CD14-positive monocyte (primary cell): ENCODE results near the gene LZTS2. TPM values are rescaled to one million over a fixed set of nuclear protein-coding genes. Genes with fewer than 3 reads are reported as not detected.

Experiments
- DNase-seq, 3 donors: peaks; one replicate each; pipeline ENCODE4 v3.0.0-alpha.2; 2011 to 2022
- H2AFZ ChIP-seq: 2 replicates; pipeline ENCODE4 v1.6.0; 2012; ENCODE audit warnings: mild to moderate bottlenecking, low read depth, low read length, inconsistent platforms; ENCODE audit not compliant: insufficient read depth, poor library complexity, severe bottlenecking
- H3K27ac ChIP-seq, 2 donors: 1 replicate in 1 of 2; 2 replicates in 1 of 2; pipeline ENCODE4 v1.5.1; 2012 to 2013; ENCODE audit warnings: low read length in 2 of 2, control low read depth in 1 of 2, inconsistent platforms in 1 of 2, low read depth in 1 of 2, mild to moderate bottlenecking in 1 of 2
- H3K27me3 ChIP-seq, 2 donors: one replicate each; pipeline versions ENCODE4 v1.6.0 to v1.6.1; 2011 to 2013; ENCODE audit warnings: low read length in 2 of 2; ENCODE audit not compliant: control insufficient read depth in 2 of 2, insufficient read depth in 2 of 2
- H3K36me3 ChIP-seq, 2 donors: replicated peaks in 1 of 2; 1 replicate in 1 of 2; 2 replicates in 1 of 2; pipeline versions ENCODE4 v1.5.1 to v1.6.1; 2012 to 2013; ENCODE audit warnings: low read length in 2 of 2, control low read depth in 1 of 2, inconsistent platforms in 1 of 2, mild to moderate bottlenecking in 1 of 2; ENCODE audit not compliant: insufficient read depth in 2 of 2, control insufficient read depth in 1 of 2
- H3K4me1 ChIP-seq, 2 donors: 1 replicate in 1 of 2; 2 replicates in 1 of 2; pipeline versions ENCODE4 v1.5.1 to v1.6.1; 2012 to 2013; ENCODE audit warnings: low read length in 2 of 2, control low read depth in 1 of 2, inconsistent platforms in 1 of 2, mild to moderate bottlenecking in 1 of 2, moderate library complexity in 1 of 2; ENCODE audit not compliant: insufficient read depth in 2 of 2, control insufficient read depth in 1 of 2
- H3K4me2 ChIP-seq: replicated peaks from 2 replicates; pipeline ENCODE3; 2012; ENCODE audit warnings: low read length, moderate library complexity, mild to moderate bottlenecking; ENCODE audit not compliant: poor library complexity, severe bottlenecking; ENCODE audit errors: extremely low read depth
- H3K4me3 ChIP-seq, 3 experiments: fragments of 200-600 bp in 1 of 3; sonication (generic) in 1 of 3; replicated peaks in 1 of 3; 1 replicate in 2 of 3; 2 replicates in 1 of 3; pipeline ENCODE4 v1.5.1; 2011 to 2013; ENCODE audit warnings: low read length in 3 of 3, mild to moderate bottlenecking in 3 of 3, control low read depth in 2 of 3, low read depth in 2 of 3, inconsistent platforms in 1 of 3, moderate library complexity in 1 of 3
- H3K79me2 ChIP-seq: 2 replicates; pipeline ENCODE4 v1.6.0; 2012; ENCODE audit warnings: mild to moderate bottlenecking, control low read depth, inconsistent platforms, low read length, moderate library complexity; ENCODE audit not compliant: insufficient read depth
- H3K9ac ChIP-seq: 2 replicates; pipeline ENCODE4 v1.6.0; 2017; ENCODE audit warnings: low read length, mild to moderate bottlenecking; ENCODE audit not compliant: insufficient read depth, poor library complexity, severe bottlenecking
- H3K9me3 ChIP-seq, 2 donors: replicated peaks in 1 of 2; 1 replicate in 1 of 2; 2 replicates in 1 of 2; pipeline versions ENCODE4 v1.5.1 to v1.6.1; 2012 to 2013; ENCODE audit warnings: low read length in 2 of 2, control low read depth in 1 of 2; ENCODE audit not compliant: control insufficient read depth in 1 of 2, insufficient read depth in 1 of 2
- H4K20me1 ChIP-seq: 2 replicates; pipeline ENCODE4 v1.6.0; 2012; ENCODE audit warnings: mild to moderate bottlenecking, low read length, control low read depth, moderate library complexity; ENCODE audit not compliant: insufficient read depth
- H3K27ac Mint-ChIP-seq, 7 donors: one replicate each; pipeline ENCODE4 v1.8.0; 2020; ENCODE audit warnings: mild to moderate bottlenecking in 7 of 7, mixed read lengths in 7 of 7, moderate library complexity in 6 of 7, inconsistent platforms in 2 of 7
- H3K27me3 Mint-ChIP-seq, 3 donors: one replicate each; pipeline ENCODE4 v1.8.0; 2021 to 2022; ENCODE audit warnings: low read depth in 3 of 3, mild to moderate bottlenecking in 3 of 3, mixed read lengths in 3 of 3, moderate library complexity in 3 of 3, inconsistent platforms in 1 of 3
- H3K36me3 Mint-ChIP-seq, 2 donors: one replicate each; pipeline ENCODE4 v1.8.0; 2020; ENCODE audit warnings: mixed read lengths in 2 of 2, inconsistent platforms in 1 of 2, mild to moderate bottlenecking in 1 of 2
- H3K4me1 Mint-ChIP-seq: one replicate; pipeline ENCODE4 v1.8.0; 2020; ENCODE audit warnings: mild to moderate bottlenecking, mixed read lengths
- H3K4me3 Mint-ChIP-seq, 2 donors: one replicate each; pipeline ENCODE4 v1.8.0; 2020; ENCODE audit warnings: mild to moderate bottlenecking in 2 of 2, mixed read lengths in 2 of 2, moderate library complexity in 1 of 2
- H3K9me3 Mint-ChIP-seq, 7 donors: one replicate each; pipeline ENCODE4 v1.8.0; 2020 to 2022; ENCODE audit warnings: mixed read lengths in 7 of 7, mild to moderate bottlenecking in 6 of 7, moderate library complexity in 6 of 7, inconsistent platforms in 2 of 7
- CTCF ChIP-seq: fragments of 200-600 bp; IDR thresholded peaks from one replicate; pipeline ENCODE4 v1.8.0; 2022; ENCODE audit warnings: antibody characterized with exemption, mild to moderate bottlenecking
- WGBS: methylation state at CpG from one replicate; pipeline ENCODE4 v1.1.5; 2013; ENCODE audit warnings: missing lambda C conversion rate; ENCODE audit not compliant: insufficient coverage; 5-methylcytosine and 5-hydroxymethylcytosine counted together
- intact Hi-C, 2 donors: fragments of 100-400 bp; cut with micrococcal nuclease; formaldehyde crosslinking; loops; one replicate each; pipeline versions ENCODE4 v1.15.0 to v1.15.1; 2023
- polyA plus RNA-seq, 3 donors: library from polyadenylated mRNA; depleted of rRNA in 1 of 3; unstranded in 2 of 3; stranded (reverse) in 1 of 3; fragments of 300-500 nt in 2 of 3; fragments of >200 nt in 1 of 3; fragmentation: Illumina TruSeq in 2 of 3; gene quantifications; 1 replicate in 2 of 3; 2 replicates in 1 of 3; pipeline ENCODE4 v1.2.3, GENCODE V29; 2012 to 2021

LZTS2 gene
- polyA plus RNA-seq, 3 donors = 2.8 to 9.2 (median 3.3) TPM

GRCh38 chr10:101035314-101035713, 35.7 kb downstream of the LZTS2 start:
- Histone ChIP-seq H4K20me1 (peaks cover 17% of the 10 kb centered on the region), H3K4me2 (no peak overlapping the region), H2AFZ (no peak overlapping the region), H3K27me3 (no peaks in the 10 kb centered on the region), H3K36me3 (peaks cover 51 to 60% of the 10 kb centered on the region in 2 donors), H3K9me3 (no peaks in the 10 kb centered on the region), H3K9ac (no peak overlapping the region), H3K79me2 (peaks cover 7% of the 10 kb centered on the region), H3K4me1 (peaks cover 15 to 29% of the 10 kb centered on the region in 2 donors), H3K4me3 (no peak overlapping the region), H3K27ac (no peak overlapping the region)
- Mint-ChIP-seq H3K27ac (no peak overlapping the region), H3K27me3 (peaks cover 1 to 5% (median 4%) of the 10 kb centered on the region in 3 donors), H3K36me3 (peaks cover 60 to 63% of the 10 kb centered on the region in 2 donors), H3K4me1 (peaks cover 26% of the 10 kb centered on the region), H3K9me3 (peaks cover 0 to 1% (median 0%) of the 10 kb centered on the region in 7 donors), H3K4me3 (no peak overlapping the region)
- WGBS = 99% methylated on average over 7 of the region's 7 CpGs
- intact Hi-C loops = no loop called here
- TF ChIP-seq CTCF = no peak
- DNase-seq = no peak

GRCh38 chr10:101035916-101036702, 36.5 kb downstream of the LZTS2 start:
- H3K9me3 ChIP-seq = no peaks in the 10 kb centered on the region
- no peak overlapping the region for H3K4me3 ChIP-seq
- H3K4me2 ChIP-seq = no peak overlapping the region
- peaks cover 17% of the 10 kb centered on the region for H4K20me1 ChIP-seq
- intact Hi-C loops = no loop called here
- no peak overlapping the region for H2AFZ ChIP-seq
- H3K4me1 ChIP-seq = peaks cover 9 to 21% of the 10 kb centered on the region in 2 donors
- H3K27me3 ChIP-seq = no peaks in the 10 kb centered on the region
- Mint-ChIP-seq H3K36me3 (peaks cover 61 to 69% of the 10 kb centered on the region in 2 donors), H3K4me3 (no peak overlapping the region), H3K27me3 (peaks cover 0 to 4% (median 0%) of the 10 kb centered on the region in 3 donors), H3K4me1 (peaks cover 23% of the 10 kb centered on the region), H3K27ac (peak overlapping the region in 1 of 7 donors; percentile 50), H3K9me3 (no peaks in the 10 kb centered on the region)
- 89% methylated on average over 8 of the region's 10 CpGs for WGBS
- H3K9ac ChIP-seq = no peak overlapping the region
- no peak for TF ChIP-seq CTCF
- DNase-seq = no peak
- no peak overlapping the region for H3K27ac ChIP-seq
- peaks cover 51 to 61% of the 10 kb centered on the region in 2 donors for H3K36me3 ChIP-seq
- H3K79me2 ChIP-seq = peaks cover 7% of the 10 kb centered on the region
